K562 (cell line): ENCODE data around the gene TNFAIP3. TPM values are rescaled to one million over a fixed set of nuclear protein-coding genes. Genes with fewer than 3 reads are reported as not detected.

ENCODE experiments used
- CREM ChIP-seq: IDR thresholded peaks from 2 replicates; pipeline ENCODE4 v1.6.1; 2014; ENCODE audit warnings: antibody characterized with exemption, low read depth
- CTBP1 ChIP-seq: fragments of 450-650 bp; IDR thresholded peaks from 2 replicates; pipeline ENCODE4 v1.6.1; 2016; ENCODE audit warnings: borderline replicate concordance
- FOSL1 ChIP-seq: fragments of 200-800 bp; sonication (Bioruptor generic); conservative IDR thresholded peaks from 2 replicates; pipeline ENCODE4 v1.6.1; 2016; ENCODE audit warnings: missing genetic modification characterization, missing compliant biosample characterization
- NR2C2 ChIP-seq, 2 experiments: fragments of 200-800 bp in 1 of 2; sonication (Bioruptor generic) in 1 of 2; sonication (generic) in 1 of 2; formaldehyde crosslinking in 1 of 2; IDR thresholded peaks; 2 replicates each; pipeline versions ENCODE4 v1.6.1 to v1.8.0; 2016 to 2022; ENCODE audit warnings: mild to moderate bottlenecking in 1 of 2, missing compliant biosample characterization in 1 of 2, missing genetic modification characterization in 1 of 2, missing genetic modification reagents in 1 of 2
- RBM17 ChIP-seq: fragments of 200-400 bp; formaldehyde crosslinking; IDR thresholded peaks from 2 replicates; pipeline ENCODE4 v1.6.1; 2017; ENCODE audit warnings: low read depth, mild to moderate bottlenecking, low read length, borderline replicate concordance
- RNF219 ChIP-seq: fragments of 250-450 bp; sonication (Bioruptor Pico); IDR thresholded peaks from 2 replicates; pipeline ENCODE4 v1.5.0; 2022; ENCODE audit warnings: mild to moderate bottlenecking
- TCF7 ChIP-seq: sonication (generic); IDR thresholded peaks from 2 replicates; pipeline ENCODE4 v1.6.1; 2016; ENCODE audit warnings: antibody characterized with exemption, borderline replicate concordance
- THAP12 ChIP-seq: fragments of 250-450 bp; sonication (Bioruptor Pico); IDR thresholded peaks from 2 replicates; pipeline ENCODE4 v1.9.0; 2021; ENCODE audit warnings: mild to moderate bottlenecking, inconsistent platforms
- TSHZ1 ChIP-seq: fragments of 250-450 bp; sonication (Bioruptor Pico); IDR thresholded peaks from 2 replicates; pipeline ENCODE4 v1.4.0; 2020; ENCODE audit warnings: mild to moderate bottlenecking, moderate library complexity
- ZNF12 ChIP-seq: sonication (generic); formaldehyde crosslinking; IDR thresholded peaks from 2 replicates; pipeline ENCODE4 v1.4.0; 2020; ENCODE audit warnings: mild to moderate bottlenecking, missing genetic modification reagents
- ZNF384 ChIP-seq: IDR thresholded peaks from 2 replicates; pipeline ENCODE4 v1.6.1; 2012; ENCODE audit warnings: low read depth, low read length, improper control_type of control experiment
- ZNF41 ChIP-seq: fragments of 250-450 bp; sonication (Bioruptor Pico); conservative IDR thresholded peaks from 2 replicates; pipeline ENCODE4 v1.4.0; 2020; ENCODE audit warnings: mild to moderate bottlenecking
- polyA plus RNA-seq, 8 experiments: library from polyadenylated mRNA; depleted of rRNA in 4 of 8; stranded (reverse) in 5 of 8; unstranded in 3 of 8; fragments of >200 nt; fragmentation: Nextera tagmentation in 2 of 8; fragmentation: Illumina TruSeq in 1 of 8; extraction: Ambion mirVana in 2 of 8; extraction: Trizol in 1 of 8; gene quantifications; 2 replicates each; pipeline versions ENCODE4 v1.2.1 to v1.2.3, GENCODE V29; 2011 to 2014; ENCODE audit warnings: inconsistent platforms in 1 of 8, missing spikeins in 1 of 8
- total RNA-seq, 7 experiments: library from RNA; depleted of rRNA in 6 of 7; stranded (reverse); fragments of >200 nt in 6 of 7; fragmentation: Illumina TruSeq in 2 of 7; extraction: Trizol in 2 of 7; gene quantifications; 2 replicates each; pipeline versions ENCODE4 v1.2.1 to v1.2.3, GENCODE V29; 2011 to 2021; ENCODE audit warnings: low replicate concordance in 1 of 7
- TF ChIP-seq, protein P1 (sequence below), 3 experiments: fragments of 200-800 bp in 1 of 3; sonication (Bioruptor generic) in 1 of 3; sonication (generic) in 1 of 3; formaldehyde crosslinking in 1 of 3; IDR thresholded peaks; 2 replicates each; pipeline versions ENCODE4 v1.6.1 to v1.8.0; 2016 to 2022; ENCODE audit warnings: mild to moderate bottlenecking in 2 of 3, missing compliant biosample characterization in 2 of 3, missing genetic modification characterization in 2 of 3, missing genetic modification reagents in 1 of 3
- TF ChIP-seq, protein P2 (sequence below), 2 experiments: fragments of 450-650 bp in 1 of 2; sonication (generic) in 1 of 2; formaldehyde crosslinking in 1 of 2; IDR thresholded peaks in 1 of 2; conservative IDR thresholded peaks in 1 of 2; 2 replicates each; pipeline versions ENCODE4 v1.6.1 to v1.8.1; 2016 to 2023; ENCODE audit warnings: mild to moderate bottlenecking in 2 of 2, moderate library complexity in 2 of 2, inconsistent platforms in 1 of 2, missing genetic modification reagents in 1 of 2

Gene TNFAIP3
- total and polyA plus RNA-seq, 9 of the 15 experiments (the other 6 are each of a cell fraction or from before 2014, with no cell fraction given), result 0.79 to 17.0 (median 6.4) TPM

- no peak; the same call in 1 of the 2 replicates for TF ChIP-seq NR2C2 (CRISPR knock-in tag; IDR thresholded peaks at IDR 0.05)
- TF ChIP-seq NR2C2 (tag; IDR thresholded peaks at IDR 0.05), result peak; percentile 53; the same call in 1 of the 2 replicates
- TF ChIP-seq RBM17, result no peak
- peak; percentile 88 for TF ChIP-seq CREM
- TF ChIP-seq THAP12 (CRISPR knock-in tag), result peak; percentile 75
- TF ChIP-seq CTBP1, result peak; percentile 53; the same call in 1 of the 2 replicates
- TF ChIP-seq, protein P1, sequence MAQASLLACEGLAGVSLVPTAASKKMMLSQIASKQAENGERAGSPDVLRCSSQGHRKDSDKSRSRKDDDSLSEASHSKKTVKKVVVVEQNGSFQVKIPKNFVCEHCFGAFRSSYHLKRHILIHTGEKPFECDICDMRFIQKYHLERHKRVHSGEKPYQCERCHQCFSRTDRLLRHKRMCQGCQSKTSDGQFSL (CRISPR knock-in tag; IDR thresholded peaks at IDR 0.05), result 0 out of 2 replicates have a peak, but pooled peaks have one; percentile 51
- TF ChIP-seq, protein P1 (tag; IDR thresholded peaks at IDR 0.05), result no peak; a peak in 1 of 4 replicates
- TF ChIP-seq TCF7, result 0 out of 2 replicates have a peak, but pooled peaks have one; percentile 54
- TF ChIP-seq ZNF384, result 0 out of 2 replicates have a peak, but pooled peaks have one; percentile 8
- no peak for TF ChIP-seq ZNF41
- TF ChIP-seq ZNF12 (CRISPR knock-in tag), result no peak; the same call in 1 of the 2 replicates
- peak; percentile 96 for TF ChIP-seq FOSL1 (tag)
- TF ChIP-seq TSHZ1 (CRISPR knock-in tag), result peak; percentile 46; the same call in 1 of the 2 replicates
- TF ChIP-seq, protein P2, sequence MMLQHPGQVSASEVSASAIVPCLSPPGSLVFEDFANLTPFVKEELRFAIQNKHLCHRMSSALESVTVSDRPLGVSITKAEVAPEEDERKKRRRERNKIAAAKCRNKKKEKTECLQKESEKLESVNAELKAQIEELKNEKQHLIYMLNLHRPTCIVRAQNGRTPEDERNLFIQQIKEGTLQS (IDR thresholded peaks at IDR 0.05), result peak; percentile 92
- TF ChIP-seq, protein P2 (CRISPR knock-in tag; conservative IDR thresholded peaks at IDR 0.05), result no peak
- 0 out of 2 replicates have a peak, but pooled peaks have one; percentile 29 for TF ChIP-seq RNF219 (CRISPR knock-in tag)
Observed at GRCh38 chr6:137866914-137867684, at the start of gene TNFAIP3 (continued).
